Skeletal muscle satellite cell (primary cell): ENCODE measurements around the gene LUC7L.
"Not testable (repeated sequence)": the region's sequence is repeated elsewhere in the genome, so short reads cannot be mapped to it uniquely, and the experiment has no call there.

Source experiments
- H3K27me3 ChIP-seq: 2 replicates; pipeline ENCODE4 v1.7.0; 2013; ENCODE audit warnings: low read length; ENCODE audit not compliant: control insufficient read depth, insufficient read depth
- H3K36me3 ChIP-seq: 2 replicates; pipeline ENCODE4 v1.7.0; 2013; ENCODE audit warnings: mild to moderate bottlenecking, control low read depth, low read length; ENCODE audit not compliant: insufficient read depth
- H3K4me1 ChIP-seq: 2 replicates; pipeline ENCODE4 v1.7.0; 2013; ENCODE audit warnings: low read length; ENCODE audit not compliant: control insufficient read depth, insufficient read depth
- H3K4me2 ChIP-seq: 2 replicates; pipeline ENCODE4 v1.7.0; 2013; ENCODE audit warnings: mild to moderate bottlenecking, low read length
- H3K4me3 ChIP-seq: 2 replicates; pipeline ENCODE4 v1.7.0; 2013; ENCODE audit warnings: low read length
- H3K9ac ChIP-seq: 2 replicates; pipeline ENCODE4 v1.7.0; 2013; ENCODE audit warnings: mild to moderate bottlenecking, low read depth, low read length, moderate library complexity
- H3K9me3 ChIP-seq: replicated peaks from 2 replicates; pipeline ENCODE4 v1.7.0; 2013; ENCODE audit warnings: mild to moderate bottlenecking, control low read depth, low read length

Gene LUC7L

DNA sequence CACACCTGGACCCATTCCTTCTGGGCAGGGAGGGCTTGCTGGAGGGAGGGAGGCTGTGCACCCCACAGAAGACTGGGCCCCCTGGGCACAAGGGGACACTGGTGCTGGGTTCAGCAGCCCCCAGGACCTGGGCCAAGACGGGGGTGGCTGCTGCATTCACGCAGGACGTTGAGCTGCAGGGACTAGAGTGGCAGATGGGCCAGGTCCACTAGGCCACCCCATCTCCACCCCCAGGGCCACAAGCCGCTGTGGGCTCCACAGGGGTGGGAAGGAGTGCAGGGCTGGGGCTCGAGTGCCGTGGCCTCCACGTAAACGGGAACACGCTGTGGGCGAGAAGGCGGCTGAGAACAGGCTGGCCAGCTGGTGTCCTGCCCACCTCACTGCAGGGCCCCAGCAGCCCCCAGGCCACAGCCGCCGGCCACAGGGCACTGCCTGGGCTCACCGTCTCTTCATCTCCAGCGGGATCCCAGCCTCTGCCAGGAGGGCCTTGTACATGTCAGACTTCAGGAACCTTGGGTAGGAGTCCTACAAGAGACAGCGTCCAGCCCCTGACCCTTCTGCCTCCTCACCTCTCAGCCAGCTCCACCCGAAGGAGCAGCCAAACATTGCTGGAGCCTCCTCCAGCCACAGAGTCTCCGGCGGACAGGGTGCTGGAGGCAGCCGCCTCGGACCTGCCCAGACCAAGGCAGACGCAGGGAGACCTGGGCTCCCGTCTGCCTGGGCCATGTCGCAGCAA, 40.0 kb upstream of the LUC7L start:
- H3K4me3 ChIP-seq = no peak overlapping the region
- H3K36me3 ChIP-seq = peaks cover 6% of the 10 kb centered on the region
- H3K27me3 ChIP-seq = peaks cover 8% of the 10 kb centered on the region
- H3K4me2 ChIP-seq = no peak overlapping the region
- no peak overlapping the region for H3K9ac ChIP-seq
- H3K4me1 ChIP-seq = peaks cover 5% of the 10 kb centered on the region
- no peaks in the 10 kb centered on the region for H3K9me3 ChIP-seq

DNA sequence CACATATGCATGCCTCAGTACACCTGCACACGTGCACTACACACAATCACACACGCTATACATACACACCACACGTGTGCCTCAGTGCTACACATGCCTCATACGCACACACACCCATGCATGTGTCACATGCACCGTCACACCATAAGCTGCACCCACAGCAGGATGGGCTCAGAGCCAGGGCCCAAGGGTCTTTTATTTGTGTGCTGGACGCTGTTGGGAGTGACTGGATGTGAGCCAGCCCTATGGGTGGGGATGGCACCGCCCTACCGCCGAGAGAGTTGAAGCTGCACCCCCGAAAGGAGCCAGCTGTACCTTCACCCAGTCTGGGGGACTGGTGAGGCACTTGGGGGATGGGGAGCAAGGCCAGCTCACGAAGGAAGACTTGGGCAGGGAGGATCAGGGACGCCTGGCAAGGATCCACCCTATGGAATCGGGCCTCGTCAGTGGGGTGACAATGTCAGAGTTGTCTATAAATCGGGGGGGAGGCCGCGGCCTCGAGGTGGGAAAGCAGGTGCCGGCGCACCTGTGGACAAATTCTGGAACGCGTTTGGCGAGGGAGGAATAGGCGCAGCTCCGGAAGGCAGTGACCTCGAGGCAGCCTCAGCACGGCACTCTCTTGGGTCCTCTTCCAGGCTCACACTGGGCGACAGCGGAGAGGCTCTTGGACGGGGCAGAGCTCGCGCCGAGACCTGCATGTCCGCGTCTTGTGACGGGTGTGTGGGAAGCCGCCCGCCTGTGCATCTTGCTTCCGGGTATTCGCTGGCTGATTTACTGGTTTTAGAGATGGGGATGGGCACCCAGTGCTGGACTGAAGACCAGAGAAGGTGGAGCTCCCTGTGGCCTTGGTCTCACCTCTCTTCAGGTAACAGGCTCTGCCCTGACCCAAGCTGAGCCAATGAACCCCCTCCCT, 39.1 kb upstream of the LUC7L start:
- Histone ChIP-seq H3K9ac (no peak overlapping the region), H3K36me3 (peaks cover 6% of the 10 kb centered on the region), H3K4me1 (peaks cover 5% of the 10 kb centered on the region), H3K4me3 (no peak overlapping the region), H3K9me3 (no peaks in the 10 kb centered on the region), H3K4me2 (no peak overlapping the region), H3K27me3 (peaks cover 7% of the 10 kb centered on the region)

DNA sequence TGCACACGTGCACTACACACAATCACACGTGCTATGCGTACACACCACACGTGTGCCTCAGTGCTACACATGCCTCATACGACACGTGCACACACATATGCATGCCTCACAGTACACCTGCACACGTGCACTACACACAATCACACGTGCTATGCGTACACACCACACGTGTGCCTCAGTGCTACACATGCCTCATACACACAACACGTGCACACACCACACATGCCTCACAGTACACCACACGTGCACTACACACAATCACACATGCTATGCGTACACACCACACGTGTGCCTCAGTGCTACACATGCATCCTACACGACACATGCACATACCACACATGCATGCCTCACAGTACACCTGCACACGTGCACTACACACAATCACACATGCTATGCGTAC, 38.3 kb upstream of the LUC7L start:
- not testable (repeated sequence) for H3K4me2 ChIP-seq, H3K27me3 ChIP-seq, H3K4me1 ChIP-seq, H3K36me3 ChIP-seq, H3K9me3 ChIP-seq, H3K4me3 ChIP-seq, H3K9ac ChIP-seq

DNA sequence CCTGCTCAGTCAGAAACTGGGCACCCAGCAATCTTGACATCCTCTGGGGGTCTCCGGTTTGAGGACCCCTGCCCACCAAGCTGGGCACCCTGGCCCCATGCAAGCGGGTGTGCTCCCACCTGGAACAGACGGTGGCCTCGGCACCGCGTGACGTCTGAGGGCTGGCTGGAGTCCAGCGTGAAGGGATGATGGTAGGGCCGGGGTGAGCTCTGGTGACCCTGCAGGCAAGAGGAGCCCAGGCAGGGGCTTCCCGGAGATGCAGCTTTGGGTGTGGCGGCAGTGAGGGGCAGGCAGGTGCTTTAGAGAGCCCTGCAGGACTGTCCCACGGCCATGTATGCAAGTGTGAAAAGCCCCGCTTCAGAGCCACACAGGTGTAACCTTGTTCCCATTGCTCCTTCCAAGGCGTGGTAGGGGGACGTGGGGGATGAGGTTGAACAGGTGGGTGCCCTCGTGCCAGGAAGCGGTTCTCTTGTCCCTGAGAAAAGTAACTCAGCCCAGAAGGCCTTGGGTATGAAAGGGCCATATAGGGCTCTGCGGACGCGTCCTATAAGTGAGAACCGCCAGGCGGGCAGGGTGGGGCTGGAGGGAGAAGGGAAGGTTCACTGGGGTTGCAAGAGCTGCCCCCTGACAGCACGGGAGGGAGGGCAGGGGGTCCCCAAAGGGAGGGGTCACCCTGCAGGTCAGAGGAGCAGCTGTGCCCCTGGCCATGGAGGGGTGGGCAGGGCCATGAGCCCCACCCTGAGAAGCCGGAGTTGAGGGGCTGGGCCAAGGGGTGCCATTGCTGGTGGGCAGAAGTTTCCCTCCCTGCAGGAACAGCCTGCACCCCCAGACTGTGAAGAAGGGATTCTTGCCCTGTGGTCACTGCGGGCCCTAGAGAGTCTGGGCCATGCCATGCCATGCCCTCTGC, 37.3 kb upstream of the LUC7L start:
- Histone ChIP-seq H3K27me3 (peaks cover 7% of the 10 kb centered on the region), H3K36me3 (peaks cover 9% of the 10 kb centered on the region), H3K4me1 (peaks cover 5% of the 10 kb centered on the region), H3K9me3 (no peaks in the 10 kb centered on the region), H3K4me2 (no peak overlapping the region), H3K9ac (no peak overlapping the region), H3K4me3 (no peak overlapping the region)

DNA sequence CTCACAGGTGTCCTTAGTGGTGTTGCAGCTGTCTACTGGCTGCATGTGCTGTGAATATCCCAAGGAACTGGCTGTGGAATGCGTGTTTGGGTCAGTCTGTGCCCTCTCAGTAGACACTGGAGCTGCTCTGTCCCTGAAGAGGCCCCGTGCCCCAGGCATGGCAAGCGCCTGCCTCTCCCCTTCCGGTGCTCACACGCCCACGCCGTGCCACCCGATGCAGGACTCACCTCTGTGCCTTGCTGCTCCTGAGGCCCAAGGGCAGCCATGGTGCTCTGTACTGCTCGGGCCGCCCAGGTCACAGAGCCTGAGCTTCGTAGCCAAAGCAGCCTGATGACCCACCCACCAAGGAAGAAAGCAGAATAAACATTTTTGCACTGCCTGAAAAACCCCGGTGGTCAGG, 36.5 kb upstream of the LUC7L start:
- H3K9me3 ChIP-seq = no peaks in the 10 kb centered on the region
- H3K9ac ChIP-seq = no peak overlapping the region
- H3K27me3 ChIP-seq = peaks cover 7% of the 10 kb centered on the region
- H3K4me1 ChIP-seq = peaks cover 5% of the 10 kb centered on the region
- H3K36me3 ChIP-seq = peaks cover 10% of the 10 kb centered on the region
- H3K4me2 ChIP-seq = no peak overlapping the region
- H3K4me3 ChIP-seq = no peak overlapping the region

DNA sequence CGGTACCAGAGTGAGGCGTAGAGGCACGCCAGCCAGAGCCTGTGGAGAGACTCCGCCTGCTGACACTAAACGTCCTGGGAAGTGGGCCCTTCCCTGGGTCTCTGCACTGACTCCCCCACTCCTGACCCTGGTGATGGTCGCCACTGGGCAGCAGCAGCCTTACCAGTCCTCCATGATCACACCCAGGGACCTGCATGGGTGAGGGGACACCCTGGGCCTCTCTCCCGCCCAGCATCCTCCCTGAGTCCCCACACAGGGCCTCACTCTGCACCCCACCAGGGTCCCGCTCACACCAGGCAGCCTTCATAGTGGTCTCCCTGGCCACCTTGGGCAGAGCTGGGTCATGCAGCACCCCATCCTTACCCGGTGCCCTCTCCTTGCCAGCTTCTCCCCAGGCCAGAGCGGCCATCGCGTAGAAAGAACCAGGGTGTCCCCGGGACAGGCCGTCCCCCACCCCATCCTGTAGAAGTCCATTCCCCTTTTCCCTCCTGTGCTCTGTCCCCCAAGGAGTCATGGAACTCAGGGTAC, 35.8 kb upstream of the LUC7L start:
- Histone ChIP-seq H3K4me1 (peaks cover 5% of the 10 kb centered on the region), H3K36me3 (peaks cover 14% of the 10 kb centered on the region), H3K9ac (no peak overlapping the region), H3K27me3 (peaks cover 7% of the 10 kb centered on the region), H3K9me3 (no peaks in the 10 kb centered on the region), H3K4me2 (no peak overlapping the region), H3K4me3 (no peak overlapping the region)

DNA sequence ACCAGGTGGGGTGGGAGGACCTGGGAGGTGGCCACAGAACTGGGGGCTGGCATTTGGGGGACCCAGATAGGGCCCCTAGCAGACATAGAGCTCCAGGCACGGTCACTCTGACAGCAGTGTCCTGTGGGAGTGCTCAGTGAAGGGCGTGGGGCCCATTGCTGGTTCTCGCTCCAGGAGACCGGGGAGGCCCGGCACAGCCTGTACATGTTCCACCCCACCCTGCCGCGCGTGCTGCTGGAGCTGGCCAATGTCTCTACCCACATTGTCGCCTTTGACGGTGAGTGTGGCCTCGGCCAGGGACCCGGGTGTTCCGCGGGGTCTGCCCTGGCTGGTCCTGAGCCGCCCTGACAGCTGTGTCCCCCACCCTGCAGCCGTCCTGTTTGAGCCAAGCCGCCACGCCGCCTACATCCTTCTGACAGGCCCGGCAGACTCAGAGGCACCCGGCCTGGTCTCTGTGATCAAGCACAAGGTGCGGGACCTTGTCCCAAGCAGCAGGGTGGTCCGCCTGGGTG, 35.2 kb upstream of the LUC7L start:
- peaks cover 14% of the 10 kb centered on the region for H3K36me3 ChIP-seq
- no peaks in the 10 kb centered on the region for H3K9me3 ChIP-seq
- H3K9ac ChIP-seq = no peak overlapping the region
- H3K4me2 ChIP-seq = no peak overlapping the region
- peaks cover 7% of the 10 kb centered on the region for H3K27me3 ChIP-seq
- no peak overlapping the region for H3K4me3 ChIP-seq
- peaks cover 5% of the 10 kb centered on the region for H3K4me1 ChIP-seq

DNA sequence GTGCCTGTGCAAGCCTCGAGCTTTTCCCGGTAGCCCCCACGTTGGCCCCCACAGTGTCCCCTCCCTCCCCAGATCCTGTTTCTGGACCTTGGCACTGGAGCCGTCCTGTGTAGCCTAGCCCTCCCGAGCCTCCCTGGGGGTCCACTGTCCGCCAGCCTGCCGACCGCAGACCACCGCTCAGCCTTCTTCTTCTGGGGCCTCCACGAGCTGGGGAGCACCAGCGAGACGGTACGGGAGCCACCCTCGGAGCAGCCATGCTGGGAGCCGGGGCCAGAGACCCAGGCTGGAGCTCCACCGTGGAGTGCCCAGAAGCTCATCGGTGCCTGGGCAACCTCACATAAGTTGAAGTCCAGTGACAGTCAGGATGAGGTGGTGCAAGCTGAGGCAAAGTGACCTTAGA, 34.7 kb upstream of the LUC7L start:
- Histone ChIP-seq H3K4me1 (peaks cover 5% of the 10 kb centered on the region), H3K4me3 (no peak overlapping the region), H3K36me3 (peaks cover 14% of the 10 kb centered on the region), H3K4me2 (no peak overlapping the region), H3K9ac (no peak overlapping the region), H3K9me3 (no peaks in the 10 kb centered on the region), H3K27me3 (peaks cover 5% of the 10 kb centered on the region)

DNA sequence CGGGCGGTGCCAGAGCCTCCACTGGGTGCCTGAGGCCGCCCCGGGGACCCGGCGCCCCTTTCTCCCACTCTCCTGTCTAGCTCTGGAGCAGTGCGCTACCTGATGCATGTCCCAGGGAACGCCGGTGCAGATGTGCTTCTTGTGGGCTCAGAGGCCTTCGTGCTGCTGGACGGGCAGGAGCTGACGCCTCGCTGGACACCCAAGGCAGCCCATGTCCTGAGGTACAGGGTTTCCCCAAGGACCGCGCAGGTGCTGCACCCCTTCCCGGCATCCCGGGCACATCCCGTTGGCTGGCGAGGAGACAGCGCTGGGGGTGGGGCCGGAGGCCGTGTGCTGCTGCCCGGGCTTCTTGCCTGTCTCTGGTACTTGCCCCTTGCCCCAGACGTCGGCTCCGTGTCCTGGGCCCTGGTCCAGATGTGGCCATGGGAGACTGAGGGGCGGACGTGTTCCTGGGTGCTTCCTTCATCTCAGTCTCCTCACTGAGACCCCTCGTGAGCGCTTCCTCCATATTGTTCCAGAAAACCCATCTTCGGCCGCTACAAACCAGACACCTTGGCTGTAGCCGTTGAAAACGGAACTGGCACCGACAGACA, 34.0 kb upstream of the LUC7L start:
- H3K4me1 ChIP-seq = peaks cover 5% of the 10 kb centered on the region
- H3K36me3 ChIP-seq = peaks cover 14% of the 10 kb centered on the region
- H3K4me3 ChIP-seq = no peak overlapping the region
- H3K27me3 ChIP-seq = no peaks in the 10 kb centered on the region
- no peak overlapping the region for H3K9ac ChIP-seq
- no peaks in the 10 kb centered on the region for H3K9me3 ChIP-seq
- no peak overlapping the region for H3K4me2 ChIP-seq

DNA sequence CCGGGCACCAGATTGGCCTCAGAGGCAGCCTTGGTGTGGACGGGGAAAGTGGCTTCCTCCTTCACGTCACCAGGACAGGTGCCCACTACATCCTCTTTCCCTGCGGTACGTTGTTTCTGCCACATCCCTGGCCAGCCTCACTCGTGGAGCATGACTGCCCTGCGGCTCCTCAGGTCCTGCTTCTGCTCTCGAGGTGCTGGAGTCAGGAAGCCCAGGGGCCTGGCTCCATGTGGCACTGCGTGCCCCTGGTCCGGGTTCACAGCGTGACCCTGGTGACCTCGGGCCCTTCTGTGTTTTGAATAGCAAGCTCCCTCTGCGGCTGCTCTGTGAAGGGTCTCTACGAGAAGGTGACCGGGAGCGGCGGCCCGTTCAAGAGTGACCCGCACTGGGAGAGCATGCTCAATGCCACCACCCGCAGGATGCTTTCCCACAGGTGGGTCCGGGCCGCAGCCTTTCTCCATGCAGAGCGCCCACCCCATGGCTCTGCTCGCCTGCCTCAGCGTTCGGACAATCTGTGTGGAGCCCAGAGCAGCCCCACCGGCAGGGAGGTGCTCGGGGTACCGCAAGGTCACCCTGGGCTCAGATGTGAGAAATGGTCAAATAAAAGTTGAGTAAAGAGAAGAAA, 33.0 kb upstream of the LUC7L start:
- Histone ChIP-seq H3K4me2 (no peak overlapping the region), H3K4me1 (peaks cover 5% of the 10 kb centered on the region), H3K36me3 (peaks cover 14% of the 10 kb centered on the region), H3K4me3 (no peak overlapping the region), H3K9ac (no peak overlapping the region), H3K27me3 (no peaks in the 10 kb centered on the region), H3K9me3 (no peaks in the 10 kb centered on the region)
